GM12891 (cell line): ENCODE results near the gene SRCIN1.

ENCODE experiments used
- POLR2A ChIP-seq: IDR thresholded peaks from 2 replicates; pipeline ENCODE4 v1.6.1; 2011; ENCODE audit warnings: low read depth, low read length, control low read depth
- TAF1 ChIP-seq: IDR thresholded peaks from 2 replicates; pipeline ENCODE4 v1.6.1; 2011; ENCODE audit warnings: low read depth, low read length, control low read depth

DNA sequence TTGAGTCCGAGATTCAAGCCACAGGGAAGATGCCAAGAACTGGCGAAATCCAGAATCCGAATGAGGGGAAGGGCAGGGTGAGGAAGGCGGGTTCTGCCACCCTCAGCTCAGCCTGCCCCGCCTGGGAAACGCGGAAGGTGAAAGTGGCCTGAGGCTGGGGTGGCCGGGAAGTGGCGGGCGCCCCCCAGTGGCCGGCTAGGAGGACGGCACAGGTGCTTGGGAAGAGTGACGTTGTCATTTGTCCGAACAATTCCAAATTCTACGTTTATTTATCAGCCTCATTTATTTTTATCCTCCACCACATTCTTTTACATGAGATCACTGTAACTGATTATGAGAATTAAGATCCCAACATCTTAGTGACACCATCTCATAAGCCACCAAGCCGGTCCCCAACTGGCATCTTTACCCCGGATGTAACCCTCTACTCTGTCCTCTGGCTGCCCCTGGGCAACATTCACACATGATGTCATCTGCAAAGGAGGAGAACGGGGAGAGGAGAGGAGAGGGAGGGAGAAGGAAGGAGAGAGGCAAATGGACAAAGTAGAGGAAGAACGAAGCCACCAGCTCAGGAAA lies 21.3 kb downstream of the SRCIN1 start:
- TF ChIP-seq POLR2A (no peak), TAF1 (no peak)
